H7 (cell line): Measurements from ENCODE around the gene MVP. TPM values are rescaled to one million over a fixed set of nuclear protein-coding genes. Genes with fewer than 3 reads are reported as not detected.
"Not testable (repeated sequence)": the region's sequence is repeated elsewhere in the genome, so short reads cannot be mapped to it uniquely, and the experiment has no call there.

ENCODE experiments used
- DNase-seq: peaks from one replicate; pipeline ENCODE4 v3.0.0; 2012
- H3K27me3 ChIP-seq: 2 replicates; pipeline ENCODE4 v1.6.0; 2011; ENCODE audit warnings: mild to moderate bottlenecking, low read length; ENCODE audit not compliant: control insufficient read depth, insufficient read depth
- H3K36me3 ChIP-seq: replicated peaks from 2 replicates; pipeline ENCODE4 v1.5.1; 2011; ENCODE audit warnings: low read length; ENCODE audit not compliant: control insufficient read depth, insufficient read depth
- H3K4me3 ChIP-seq: 2 replicates; pipeline ENCODE4 v1.5.1; 2011; ENCODE audit warnings: low read depth, mild to moderate bottlenecking, control low read depth, low read length, moderate library complexity; ENCODE audit not compliant: insufficient read depth
- total RNA-seq: library from RNA; depleted of rRNA; stranded (reverse); fragments of >200 nt; shearing (Covaris generic); gene quantifications from 2 replicates; pipeline ENCODE4 v1.2.3, GENCODE V29; 2014

The MVP gene
- total RNA-seq, 1 experiment from 2014 or later = 7.0 TPM

GRCh38 chr16:29875206-29875605, 54.9 kb downstream of the MVP start:
- H3K27me3 ChIP-seq = peaks cover 7% of the 10 kb centered on the region; the same call in 1 of the 2 replicates
- H3K4me3 ChIP-seq = no peak overlapping the region
- DNase-seq = no peak
- peaks cover 2% of the 10 kb centered on the region for H3K36me3 ChIP-seq

GRCh38 chr16:29876217-29876593, 55.9 kb downstream of the MVP start:
- peaks cover 2% of the 10 kb centered on the region for H3K36me3 ChIP-seq
- peak; percentile 92 for DNase-seq
- H3K27me3 ChIP-seq = peaks cover 7% of the 10 kb centered on the region; the same call in 1 of the 2 replicates
- H3K4me3 ChIP-seq = peak overlapping the region; percentile 58

GRCh38 chr16:29876594-29877249, 56.5 kb downstream of the MVP start:
- Histone ChIP-seq H3K27me3 (peaks cover 7% of the 10 kb centered on the region; the same call in 1 of the 2 replicates), H3K36me3 (peaks cover 2% of the 10 kb centered on the region), H3K4me3 (peak overlapping the region; percentile 58)
- peak; percentile 91 for DNase-seq

GRCh38 chr16:29877266-29877961, 57.2 kb downstream of the MVP start:
- peaks cover 7% of the 10 kb centered on the region; the same call in 1 of the 2 replicates for H3K27me3 ChIP-seq
- peak; percentile 98 for DNase-seq
- peaks cover 2% of the 10 kb centered on the region for H3K36me3 ChIP-seq
- H3K4me3 ChIP-seq = peak overlapping the region; percentile 58

- DNase-seq = no peak
- H3K4me3 ChIP-seq = no peak overlapping the region
- peaks cover 7% of the 10 kb centered on the region; the same call in 1 of the 2 replicates for H3K27me3 ChIP-seq
- peaks cover 2% of the 10 kb centered on the region; the same call in 1 of the 2 replicates for H3K36me3 ChIP-seq
These were observed 57.9 kb downstream of the MVP start for GRCh38 chr16:29878172-29878571.

GRCh38 chr16:29881050-29881449, 60.8 kb downstream of the MVP start:
- H3K4me3 ChIP-seq = no peak overlapping the region
- peaks cover 7% of the 10 kb centered on the region; the same call in 1 of the 2 replicates for H3K27me3 ChIP-seq
- DNase-seq = no peak
- H3K36me3 ChIP-seq = peaks cover 2% of the 10 kb centered on the region; the same call in 1 of the 2 replicates

GRCh38 chr16:29883987-29884386, 63.7 kb downstream of the MVP start:
- H3K4me3 ChIP-seq = no peak overlapping the region
- no peaks in the 10 kb centered on the region for H3K27me3 ChIP-seq
- H3K36me3 ChIP-seq = peaks cover 2% of the 10 kb centered on the region; the same call in 1 of the 2 replicates
- peak; percentile 49 for DNase-seq

GRCh38 chr16:29889372-29889771, 69.1 kb downstream of the MVP start:
- H3K4me3 ChIP-seq, H3K36me3 ChIP-seq, DNase-seq, H3K27me3 ChIP-seq: not testable (repeated sequence)

GRCh38 chr16:29891525-29892457, 71.5 kb downstream of the MVP start:
- Histone ChIP-seq H3K36me3 (peaks cover 1% of the 10 kb centered on the region), H3K27me3 (no peaks in the 10 kb centered on the region), H3K4me3 (no peak overlapping the region)
- no peak for DNase-seq

- no peak overlapping the region for H3K4me3 ChIP-seq
- no peaks in the 10 kb centered on the region for H3K27me3 ChIP-seq
- DNase-seq = no peak
- peaks cover 1% of the 10 kb centered on the region for H3K36me3 ChIP-seq
These were observed 72.2 kb downstream of the MVP start for GRCh38 chr16:29892458-29892813.

- H3K27me3 ChIP-seq = no peaks in the 10 kb centered on the region
- H3K36me3 ChIP-seq = peaks cover 1% of the 10 kb centered on the region
- H3K4me3 ChIP-seq = no peak overlapping the region
- no peak for DNase-seq
These were observed 73.3 kb downstream of the MVP start for GRCh38 chr16:29893553-29893952.

- no peaks in the 10 kb centered on the region for H3K27me3 ChIP-seq
- no peak for DNase-seq
- H3K36me3 ChIP-seq = peaks cover 1% of the 10 kb centered on the region
- H3K4me3 ChIP-seq = no peak overlapping the region
These were observed 74.1 kb downstream of the MVP start for GRCh38 chr16:29894352-29894751.

- no peak overlapping the region for H3K4me3 ChIP-seq
- DNase-seq = peak; percentile 61
- peaks cover 1% of the 10 kb centered on the region for H3K36me3 ChIP-seq
- no peaks in the 10 kb centered on the region; the same call in 1 of the 2 replicates for H3K27me3 ChIP-seq
These were observed 76.6 kb downstream of the MVP start for GRCh38 chr16:29896841-29897240.

- Histone ChIP-seq H3K4me3 (no peak overlapping the region), H3K36me3 (peaks cover 1% of the 10 kb centered on the region), H3K27me3 (no peaks in the 10 kb centered on the region; the same call in 1 of the 2 replicates)
- no peak for DNase-seq
These were observed 77.1 kb downstream of the MVP start for GRCh38 chr16:29897333-29897732.
